ENCODE measurements around the gene NFASC. TPM values are rescaled to one million over a fixed set of nuclear protein-coding genes. Genes with fewer than 3 reads are reported as not detected.
A peak's percentile ranks its signal among the peaks of the same experiment; 100 is the strongest.

The NFASC gene
- total RNA-seq, 1 donor from 2014 or later: 29.6 TPM

- no peak overlapping the region for H2AFZ ChIP-seq (ENCODE audit: low read depth, low read length)
- no peaks in the 10 kb centered on the region for H3K79me2 ChIP-seq (ENCODE audit: insufficient read depth, low read length)
- H4K20me1 ChIP-seq (ENCODE audit: insufficient read depth, low read length): no peaks in the 10 kb centered on the region
- H3K27ac ChIP-seq (ENCODE audit: low read depth, low read length): no peak overlapping the region
- H3K36me3 ChIP-seq (ENCODE audit: insufficient read depth, low read length): no peaks in the 10 kb centered on the region
- no peak for DNase-seq (ENCODE audit: low read depth)
- no peak overlapping the region for H3K4me3 Mint-ChIP-seq (ENCODE audit: unreplicated experiment)
- TF ChIP-seq, protein P1, sequence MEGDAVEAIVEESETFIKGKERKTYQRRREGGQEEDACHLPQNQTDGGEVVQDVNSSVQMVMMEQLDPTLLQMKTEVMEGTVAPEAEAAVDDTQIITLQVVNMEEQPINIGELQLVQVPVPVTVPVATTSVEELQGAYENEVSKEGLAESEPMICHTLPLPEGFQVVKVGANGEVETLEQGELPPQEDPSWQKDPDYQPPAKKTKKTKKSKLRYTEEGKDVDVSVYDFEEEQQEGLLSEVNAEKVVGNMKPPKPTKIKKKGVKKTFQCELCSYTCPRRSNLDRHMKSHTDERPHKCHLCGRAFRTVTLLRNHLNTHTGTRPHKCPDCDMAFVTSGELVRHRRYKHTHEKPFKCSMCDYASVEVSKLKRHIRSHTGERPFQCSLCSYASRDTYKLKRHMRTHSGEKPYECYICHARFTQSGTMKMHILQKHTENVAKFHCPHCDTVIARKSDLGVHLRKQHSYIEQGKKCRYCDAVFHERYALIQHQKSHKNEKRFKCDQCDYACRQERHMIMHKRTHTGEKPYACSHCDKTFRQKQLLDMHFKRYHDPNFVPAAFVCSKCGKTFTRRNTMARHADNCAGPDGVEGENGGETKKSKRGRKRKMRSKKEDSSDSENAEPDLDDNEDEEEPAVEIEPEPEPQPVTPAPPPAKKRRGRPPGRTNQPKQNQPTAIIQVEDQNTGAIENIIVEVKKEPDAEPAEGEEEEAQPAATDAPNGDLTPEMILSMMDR (IDR thresholded peaks at IDR 0.05; ENCODE audit: insufficient read depth, low read depth, low read length): no peak
- H3K4me2 ChIP-seq (ENCODE audit: low read length): no peak overlapping the region
- no peak overlapping the region for H3K4me3 ChIP-seq (ENCODE audit: insufficient read depth, low read depth, low read length)
- no peaks in the 10 kb centered on the region for H3K4me1 Mint-ChIP-seq (ENCODE audit: low read depth, unreplicated experiment)
- H3K9me3 ChIP-seq (ENCODE audit: insufficient read depth, low read depth, low read length): no peaks in the 10 kb centered on the region
- no peak for FAIRE-seq
- no peaks in the 10 kb centered on the region for H3K27me3 ChIP-seq (ENCODE audit: insufficient read depth, low read length)
- peaks cover 55% of the 10 kb centered on the region for H3K27me3 Mint-ChIP-seq (ENCODE audit: low read depth, unreplicated experiment)
- H3K27ac Mint-ChIP-seq (ENCODE audit: unreplicated experiment): no peak overlapping the region
- H3K36me3 Mint-ChIP-seq (ENCODE audit: low read depth, unreplicated experiment): no peaks in the 10 kb centered on the region
- H3K4me1 ChIP-seq (ENCODE audit: insufficient read depth, low read length): no peaks in the 10 kb centered on the region
- no peaks in the 10 kb centered on the region for H3K9me3 Mint-ChIP-seq (ENCODE audit: unreplicated experiment)
- no peak overlapping the region for H3K9ac ChIP-seq (ENCODE audit: low read length)
These were observed 190.1 kb downstream of the NFASC start for GRCh38 chr1:205060746-205061145.

- Mint-ChIP-seq H3K27ac (ENCODE audit: unreplicated experiment) (no peak overlapping the region), H3K36me3 (ENCODE audit: low read depth, unreplicated experiment) (no peaks in the 10 kb centered on the region), H3K4me3 (ENCODE audit: unreplicated experiment) (no peak overlapping the region), H3K4me1 (ENCODE audit: low read depth, unreplicated experiment) (no peaks in the 10 kb centered on the region), H3K27me3 (ENCODE audit: low read depth, unreplicated experiment) (peaks cover 57% of the 10 kb centered on the region), H3K9me3 (ENCODE audit: unreplicated experiment) (no peaks in the 10 kb centered on the region)
- Histone ChIP-seq H3K9me3 (ENCODE audit: insufficient read depth, low read depth, low read length) (no peaks in the 10 kb centered on the region), H3K27ac (ENCODE audit: low read depth, low read length) (no peak overlapping the region), H3K79me2 (ENCODE audit: insufficient read depth, low read length) (no peaks in the 10 kb centered on the region), H4K20me1 (ENCODE audit: insufficient read depth, low read length) (no peaks in the 10 kb centered on the region), H3K27me3 (ENCODE audit: insufficient read depth, low read length) (no peaks in the 10 kb centered on the region), H3K4me3 (ENCODE audit: insufficient read depth, low read depth, low read length) (no peak overlapping the region), H3K4me2 (ENCODE audit: low read length) (no peak overlapping the region), H2AFZ (ENCODE audit: low read depth, low read length) (no peak overlapping the region), H3K4me1 (ENCODE audit: insufficient read depth, low read length) (no peaks in the 10 kb centered on the region), H3K36me3 (ENCODE audit: insufficient read depth, low read length) (no peaks in the 10 kb centered on the region), H3K9ac (ENCODE audit: low read length) (no peak overlapping the region)
- no peak for DNase-seq (ENCODE audit: low read depth)
- FAIRE-seq: no peak
- TF ChIP-seq, protein P1 (IDR thresholded peaks at IDR 0.05; ENCODE audit: insufficient read depth, low read depth, low read length): no peak
- TF ChIP-seq EZH2 (IDR thresholded peaks at IDR 0.05; ENCODE audit: insufficient read depth, low read length): no peak
These were observed 190.6 kb downstream of the NFASC start for GRCh38 chr1:205061227-205061626.

- H3K27ac Mint-ChIP-seq (ENCODE audit: unreplicated experiment): no peak overlapping the region
These were observed 191.0 kb downstream of the NFASC start for GRCh38 chr1:205061665-205062069.

More at GRCh38 chr1:205061665-205062069, 191.0 kb downstream of the NFASC start:
- H3K4me3 ChIP-seq (ENCODE audit: insufficient read depth, low read depth, low read length): no peak overlapping the region
- DNase-seq (ENCODE audit: low read depth) (peak; percentile 19), FAIRE-seq (peak; percentile 68)
- Mint-ChIP-seq H3K36me3 (ENCODE audit: low read depth, unreplicated experiment) (no peaks in the 10 kb centered on the region), H3K9me3 (ENCODE audit: unreplicated experiment) (no peaks in the 10 kb centered on the region), H3K4me3 (ENCODE audit: unreplicated experiment) (no peak overlapping the region), H3K4me1 (ENCODE audit: low read depth, unreplicated experiment) (no peaks in the 10 kb centered on the region), H3K27me3 (ENCODE audit: low read depth, unreplicated experiment) (peaks cover 57% of the 10 kb centered on the region)
- no peaks in the 10 kb centered on the region for H3K79me2 ChIP-seq (ENCODE audit: insufficient read depth, low read length)
- H3K4me1 ChIP-seq (ENCODE audit: insufficient read depth, low read length): no peaks in the 10 kb centered on the region
- no peak for TF ChIP-seq EZH2 (IDR thresholded peaks at IDR 0.05; ENCODE audit: insufficient read depth, low read length)
- TF ChIP-seq, protein P1 (IDR thresholded peaks at IDR 0.05; ENCODE audit: insufficient read depth, low read depth, low read length): peak; percentile 81
- no peak overlapping the region for H3K9ac ChIP-seq (ENCODE audit: low read length)
- no peak overlapping the region for H3K4me2 ChIP-seq (ENCODE audit: low read length)
- H3K36me3 ChIP-seq (ENCODE audit: insufficient read depth, low read length): no peaks in the 10 kb centered on the region
- H2AFZ ChIP-seq (ENCODE audit: low read depth, low read length): no peak overlapping the region
- H3K27ac ChIP-seq (ENCODE audit: low read depth, low read length): no peak overlapping the region
- no peaks in the 10 kb centered on the region for H3K27me3 ChIP-seq (ENCODE audit: insufficient read depth, low read length)
- no peaks in the 10 kb centered on the region for H3K9me3 ChIP-seq (ENCODE audit: insufficient read depth, low read depth, low read length)
- H4K20me1 ChIP-seq (ENCODE audit: insufficient read depth, low read length): no peaks in the 10 kb centered on the region

Data from astrocyte (in vitro differentiated cells and primary cell).